Measurements from ENCODE around the gene DAPK2. TPM values are rescaled to one million over a fixed set of nuclear protein-coding genes. Genes with fewer than 3 reads are reported as not detected.

DAPK2 gene
- total and polyA plus RNA-seq, 2 of the 13 experiments (the other 11 are each of a cell fraction or from before 2014, with no cell fraction given), result 0.33 to 0.63 TPM

GRCh38 chr15:64035525-64035924, 10.8 kb downstream of the DAPK2 start (continued):
- no peak for TF ChIP-seq ZBTB4 (CRISPR knock-in tag; IDR thresholded peaks at IDR 0.05; ENCODE audit: borderline replicate concordance)

GRCh38 chr15:64034519-64034918, 11.8 kb downstream of the DAPK2 start:
- intact Hi-C loops (cut with micrococcal nuclease; ENCODE audit: unreplicated experiment) (no loop called here), in situ Hi-C loops (cut with HindIII; ENCODE audit: extremely low pct_ligation_motif_present, low pct_unique_long_range_greater_than_20kb) (no loop called here)
- no TSS peak for BruUV-seq (replicated peaks)
- FAIRE-seq, result no peak
- CTCF ChIA-PET (ENCODE audit: low intra/inter-chr PET ratio, low total read pairs), result no interaction called here
- Histone ChIP-seq H3K27me3 (ENCODE audit: control insufficient read depth in 1 of 2, insufficient read depth in 2 of 2, low read length in 2 of 2) (no peaks in the 10 kb centered on the region), H3K36me3 (replicated peaks in 1 of 2; ENCODE audit: control insufficient read depth in 1 of 2, insufficient read depth in 2 of 2, low read length in 2 of 2) (no peaks in the 10 kb centered on the region), H3K4me3 (replicated peaks in 1 of 3; ENCODE audit: insufficient read depth in 1 of 3, low read depth in 2 of 3, low read length in 3 of 3) (no peak overlapping the region), H3K79me2 (ENCODE audit: insufficient read depth, low read length) (no peaks in the 10 kb centered on the region), H2AFZ (ENCODE audit: low read length) (no peak overlapping the region), H3K4me2 (ENCODE audit: low read depth, low read length) (no peak overlapping the region), H3K9ac (ENCODE audit: insufficient read depth, low read depth, low read length) (no peak overlapping the region), H3K4me1 (ENCODE audit: insufficient read depth, low read length) (no peaks in the 10 kb centered on the region), H3K9me3 (ENCODE audit: low read length) (no peaks in the 10 kb centered on the region), H4K20me1 (ENCODE audit: insufficient read depth, low read length) (no peaks in the 10 kb centered on the region), H3K27ac (ENCODE audit: extremely low read length, insufficient read depth, low read length) (no peak overlapping the region)
- WGBS (ENCODE audit: low lambda C conversion rate), result 21% methylated on average over 4 of the region's 4 CpGs
- DNase-seq (ENCODE audit: low spot score), result no peak
- TF ChIP-seq ZNF121 (CRISPR knock-in tag; IDR thresholded peaks at IDR 0.05) (no peak), HMGXB3 (CRISPR knock-in tag; IDR thresholded peaks at IDR 0.05; ENCODE audit: borderline replicate concordance) (no peak), MIER3 (CRISPR knock-in tag; IDR thresholded peaks at IDR 0.05; ENCODE audit: borderline replicate concordance) (no peak), ZNF34 (CRISPR knock-in tag; IDR thresholded peaks at IDR 0.05; ENCODE audit: borderline replicate concordance) (no peak), ZNF3 (CRISPR knock-in tag; IDR thresholded peaks at IDR 0.05) (no peak), FOSL2 (CRISPR knock-in tag; IDR thresholded peaks at IDR 0.05) (no peak), ZFX (CRISPR knock-in tag; IDR thresholded peaks at IDR 0.05; ENCODE audit: low read depth) (no peak), MEF2D (CRISPR knock-in tag; IDR thresholded peaks at IDR 0.05) (no peak), HNRNPL (IDR thresholded peaks at IDR 0.05; ENCODE audit: low read depth, low read length) (no peak), CBFB (CRISPR knock-in tag; IDR thresholded peaks at IDR 0.05) (no peak), KDM3A (CRISPR knock-in tag; IDR thresholded peaks at IDR 0.05; ENCODE audit: low read depth) (no peak), ZNF263 (CRISPR knock-in tag; IDR thresholded peaks at IDR 0.05) (no peak), IRF2 (CRISPR knock-in tag; IDR thresholded peaks at IDR 0.05) (no peak)
- POLR2A ChIA-PET, result no interaction called here
- no peak for ATAC-seq

Data from HepG2 (cell line).